SK-N-SH (cell line): ENCODE measurements around the gene CSF3.

ENCODE experiments used
- CTCF ChIP-seq: fragments of 200-600 bp; sonication (generic); IDR thresholded peaks from 2 replicates; pipeline ENCODE4 v1.6.1; 2017; ENCODE audit warnings: antibody characterized with exemption, mild to moderate bottlenecking, moderate library complexity
- FOXJ3 ChIP-seq: sonication (generic); formaldehyde crosslinking; IDR thresholded peaks from 2 replicates; pipeline ENCODE4 v1.5.1; 2020; ENCODE audit warnings: mild to moderate bottlenecking, missing genetic modification reagents

- TF ChIP-seq CTCF, result no peak
- no peak for TF ChIP-seq FOXJ3 (CRISPR knock-in tag)
These were observed 1.1 kb downstream of the CSF3 start for GRCh38 chr17:40015998-40016985.
